WTC11 (cell line): Measurements from ENCODE around the gene VWA7. TPM values are rescaled to one million over a fixed set of nuclear protein-coding genes. Genes with fewer than 3 reads are reported as not detected.

ENCODE experiments used
- ATAC-seq: fragments of 200-7000 bp; cut with Tn5 transposase; 2 replicates; pipeline ENCODE4 v1.10.0; 2021; ENCODE audit warnings: mild to moderate bottlenecking, moderate library complexity
- CTCF ChIA-PET: fragments of 300-600 bp; sonication (Branson Sonifier 250); formaldehyde crosslinking; loops from one replicate; lab custom pipeline; 2021; ENCODE audit warnings: antibody characterized with exemption; lab: Charles Lee
- POLR2A ChIA-PET: fragments of 350-600 bp; sonication (Branson Sonifier 250); formaldehyde crosslinking; loops from one replicate; lab custom pipeline; 2021; ENCODE audit warnings: antibody characterized with exemption; lab: Charles Lee
- DNase-seq: peaks from one replicate; pipeline ENCODE4 v3.0.0; 2021; ENCODE audit warnings: low spot score
- H3K27ac Mint-ChIP-seq: 2 replicates; pipeline ENCODE4 v1.8.0; 2021; ENCODE audit warnings: mixed read lengths
- H3K27me3 Mint-ChIP-seq: 2 replicates; pipeline ENCODE4 v1.8.0; 2021; ENCODE audit warnings: low read depth, mild to moderate bottlenecking, moderate library complexity, mixed read lengths
- H3K36me3 Mint-ChIP-seq: 2 replicates; pipeline ENCODE4 v1.8.0; 2021; ENCODE audit warnings: mixed read lengths
- H3K4me1 Mint-ChIP-seq: 2 replicates; pipeline ENCODE4 v1.8.0; 2022; ENCODE audit warnings: mixed read lengths
- H3K4me3 Mint-ChIP-seq: 2 replicates; pipeline ENCODE4 v1.8.0; 2021; ENCODE audit warnings: mild to moderate bottlenecking, moderate library complexity, mixed read lengths
- H3K9me3 Mint-ChIP-seq: 2 replicates; pipeline ENCODE4 v1.8.0; 2021; ENCODE audit warnings: mixed read lengths
- ATF3 ChIP-seq: sonication (generic); formaldehyde crosslinking; conservative IDR thresholded peaks from 2 replicates; pipeline ENCODE4 v1.8.1; 2022; ENCODE audit warnings: mild to moderate bottlenecking, missing genetic modification reagents
- ATF6 ChIP-seq: sonication (generic); formaldehyde crosslinking; IDR thresholded peaks from 2 replicates; pipeline ENCODE4 v1.8.1; 2023; ENCODE audit warnings: mild to moderate bottlenecking, missing genetic modification reagents
- CREB1 ChIP-seq: sonication (generic); formaldehyde crosslinking; IDR thresholded peaks from 2 replicates; pipeline ENCODE4 v1.8.0; 2023; ENCODE audit warnings: mild to moderate bottlenecking, missing genetic modification reagents
- CTCF ChIP-seq: fragments of 200-600 bp; IDR thresholded peaks from 2 replicates; pipeline ENCODE4 v1.8.0; 2022; ENCODE audit warnings: antibody characterized with exemption
- E2F1 ChIP-seq: sonication (generic); formaldehyde crosslinking; IDR thresholded peaks from 2 replicates; pipeline ENCODE4 v1.8.0; 2022; ENCODE audit warnings: mild to moderate bottlenecking, missing genetic modification reagents
- GABPB1 ChIP-seq: sonication (generic); formaldehyde crosslinking; IDR thresholded peaks from 2 replicates; pipeline ENCODE4 v1.8.1; 2023; ENCODE audit warnings: mild to moderate bottlenecking, missing genetic modification reagents
- IRF1 ChIP-seq: sonication (generic); formaldehyde crosslinking; IDR thresholded peaks from 2 replicates; pipeline ENCODE4 v1.8.0; 2023; ENCODE audit warnings: missing genetic modification reagents
- MLX ChIP-seq: sonication (generic); formaldehyde crosslinking; IDR thresholded peaks from 2 replicates; pipeline ENCODE4 v1.8.1; 2023; ENCODE audit warnings: mild to moderate bottlenecking, missing genetic modification reagents, moderate library complexity
- NR3C1 ChIP-seq: sonication (generic); formaldehyde crosslinking; conservative IDR thresholded peaks from 2 replicates; pipeline ENCODE4 v1.8.1; 2023; ENCODE audit warnings: low read depth, mild to moderate bottlenecking, missing genetic modification reagents
- PREB ChIP-seq: sonication (generic); formaldehyde crosslinking; IDR thresholded peaks from 2 replicates; pipeline ENCODE4 v1.8.1; 2022; ENCODE audit warnings: mild to moderate bottlenecking, missing genetic modification reagents, moderate library complexity, borderline replicate concordance
- SMAD4 ChIP-seq: sonication (generic); formaldehyde crosslinking; IDR thresholded peaks from 2 replicates; pipeline ENCODE4 v1.8.0; 2022; ENCODE audit warnings: mild to moderate bottlenecking, missing genetic modification reagents
- SOX15 ChIP-seq: fragments of 250-450 bp; sonication (Bioruptor Pico); IDR thresholded peaks from 2 replicates; pipeline ENCODE4 v1.9.0; 2021; ENCODE audit warnings: mild to moderate bottlenecking
- TP53 ChIP-seq: sonication (generic); formaldehyde crosslinking; IDR thresholded peaks from 2 replicates; pipeline ENCODE4 v1.8.1; 2023; ENCODE audit warnings: mild to moderate bottlenecking, missing genetic modification reagents
- ZNF281 ChIP-seq: sonication (generic); formaldehyde crosslinking; IDR thresholded peaks from 2 replicates; pipeline ENCODE4 v1.8.0; 2023; ENCODE audit warnings: mild to moderate bottlenecking, missing genetic modification reagents
- ZNF396 ChIP-seq: fragments of 250-450 bp; sonication (Bioruptor Pico); IDR thresholded peaks from 2 replicates; pipeline ENCODE4 v1.8.0; 2021; ENCODE audit warnings: mild to moderate bottlenecking, moderate library complexity, borderline replicate concordance
- ZNF423 ChIP-seq: fragments of 250-450 bp; sonication (Bioruptor Pico); IDR thresholded peaks from 2 replicates; pipeline ENCODE4 v2.1.2; 2022; ENCODE audit warnings: mild to moderate bottlenecking, moderate library complexity
- ZNF512 ChIP-seq: sonication (generic); formaldehyde crosslinking; IDR thresholded peaks from 2 replicates; pipeline ENCODE4 v1.8.1; 2022; ENCODE audit warnings: missing genetic modification reagents, borderline replicate concordance
- ZNF671 ChIP-seq: fragments of 250-450 bp; sonication (Bioruptor Pico); IDR thresholded peaks from 2 replicates; pipeline ENCODE4 v1.8.0; 2021; ENCODE audit warnings: mild to moderate bottlenecking
- total RNA-seq: library from RNA; stranded (reverse); gene quantifications from 3 replicates; pipeline ENCODE4 v1.2.3, GENCODE V29; 2021

The VWA7 gene
- total RNA-seq, 1 experiment from 2014 or later, result 1.8 TPM

- TF ChIP-seq ZNF512 (CRISPR knock-in tag) (no peak), SMAD4 (CRISPR knock-in tag) (no peak), GABPB1 (peak; percentile 84), TP53 (CRISPR knock-in tag) (no peak), CTCF (no peak), ZNF396 (CRISPR knock-in tag) (no peak), E2F1 (CRISPR knock-in tag) (0 out of 2 replicates have a peak, but pooled peaks have one; percentile 53), ZNF281 (peak; percentile 61; the same call in 1 of the 2 replicates), ATF3 (CRISPR knock-in tag) (no peak), CREB1 (0 out of 2 replicates have a peak, but pooled peaks have one; percentile 63)
These were observed 29.5 kb upstream of the VWA7 start, which contains the start of gene LSM2 (continued) for GRCh38 chr6:31806470-31807272.

- ChIA-PET POLR2A (interaction anchor here (1.1 to 1.9 kb wide), 7 partner anchors 8 to 76 kb away, joined by 3 to 23 read pairs (median 5); partner anchors contain the start of genes HSPA1A, HSPA1B and HSPA1L), CTCF (interaction anchor here (1.0 to 2.7 kb wide), 11 partner anchors 9 to 260 kb away, joined by 3 to 30 read pairs (median 9); partner anchors contain the start of genes ATP6V1G2, HSPA1A, HSPA1L and NEU1)
- H3K27me3 Mint-ChIP-seq, result no peaks in the 10 kb centered on the region; the same call in 1 of the 2 replicates
- peaks cover 9% of the 10 kb centered on the region for H3K4me1 Mint-ChIP-seq
- ATAC-seq (no peak), DNase-seq (no peak)
- H3K36me3 Mint-ChIP-seq, result peaks cover 23% of the 10 kb centered on the region
- peak overlapping the region; percentile 99 for H3K27ac Mint-ChIP-seq
- H3K4me3 Mint-ChIP-seq, result peak overlapping the region; percentile 99
- no peaks in the 10 kb centered on the region for H3K9me3 Mint-ChIP-seq
- TF ChIP-seq IRF1 (no peak), ZNF423 (CRISPR knock-in tag) (no peak), ATF6 (no peak), SOX15 (CRISPR knock-in tag) (no peak), MLX (CRISPR knock-in tag) (no peak), ZNF671 (CRISPR knock-in tag) (no peak), ZNF281 (no peak), NR3C1 (no peak), PREB (CRISPR knock-in tag) (no peak)
These were observed 28.9 kb upstream of the VWA7 start for GRCh38 chr6:31805939-31806469.
